Upper lobe of left lung (tissue), 4 donors: ENCODE measurements around the gene C4orf51.

Source experiments
- EP300 ChIP-seq, 4 donors: sonication (generic); formaldehyde crosslinking; IDR thresholded peaks; one replicate each; pipeline ENCODE4 v1.5.1; 2017; ENCODE audit warnings: antibody characterized with exemption in 4 of 4, control low read depth in 2 of 4
- POLR2A ChIP-seq, 4 donors: fragments of 450-650 bp; IDR thresholded peaks; one replicate each; pipeline ENCODE4 v1.5.1; 2016 to 2017; ENCODE audit warnings: antibody characterized with exemption in 4 of 4, mild to moderate bottlenecking in 2 of 4
- POLR2AphosphoS5 ChIP-seq, 2 donors: sonication (generic); formaldehyde crosslinking; IDR thresholded peaks; one replicate each; pipeline ENCODE4 v1.5.1; 2017; ENCODE audit warnings: antibody characterized with exemption in 2 of 2
- TF ChIP-seq, protein P1 (sequence below), 6 experiments: fragments of 450-650 bp in 4 of 6; fragments of 200-600 bp in 2 of 6; sonication (generic) in 2 of 6; IDR thresholded peaks; one replicate each; pipeline ENCODE4 v1.5.1; 2016 to 2019; ENCODE audit warnings: antibody characterized with exemption in 6 of 6

DNA sequence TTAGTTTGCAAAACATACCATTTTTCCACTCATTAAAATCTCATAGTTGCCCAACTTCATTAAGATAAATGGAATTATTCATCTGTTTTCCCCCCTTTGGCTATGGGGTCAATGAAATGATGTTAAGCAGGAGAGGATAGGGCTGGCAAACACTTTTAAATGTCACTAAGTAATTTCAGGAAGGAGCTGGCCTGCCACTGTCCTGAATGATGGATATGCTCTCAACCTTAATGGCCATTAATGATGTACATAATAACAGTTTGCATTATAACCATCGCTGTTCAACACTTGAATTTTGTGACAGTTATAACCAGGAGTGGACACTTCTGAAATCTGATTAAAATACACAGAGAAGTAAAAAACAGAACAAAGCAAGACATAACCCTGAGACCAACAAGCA lies 77.2 kb downstream of the C4orf51 start:
- TF ChIP-seq POLR2AphosphoS5 (IDR thresholded peaks at IDR 0.05) (no peak), POLR2A (IDR thresholded peaks at IDR 0.05) (no peak), EP300 (IDR thresholded peaks at IDR 0.05) (no peak)
- TF ChIP-seq, protein P1, sequence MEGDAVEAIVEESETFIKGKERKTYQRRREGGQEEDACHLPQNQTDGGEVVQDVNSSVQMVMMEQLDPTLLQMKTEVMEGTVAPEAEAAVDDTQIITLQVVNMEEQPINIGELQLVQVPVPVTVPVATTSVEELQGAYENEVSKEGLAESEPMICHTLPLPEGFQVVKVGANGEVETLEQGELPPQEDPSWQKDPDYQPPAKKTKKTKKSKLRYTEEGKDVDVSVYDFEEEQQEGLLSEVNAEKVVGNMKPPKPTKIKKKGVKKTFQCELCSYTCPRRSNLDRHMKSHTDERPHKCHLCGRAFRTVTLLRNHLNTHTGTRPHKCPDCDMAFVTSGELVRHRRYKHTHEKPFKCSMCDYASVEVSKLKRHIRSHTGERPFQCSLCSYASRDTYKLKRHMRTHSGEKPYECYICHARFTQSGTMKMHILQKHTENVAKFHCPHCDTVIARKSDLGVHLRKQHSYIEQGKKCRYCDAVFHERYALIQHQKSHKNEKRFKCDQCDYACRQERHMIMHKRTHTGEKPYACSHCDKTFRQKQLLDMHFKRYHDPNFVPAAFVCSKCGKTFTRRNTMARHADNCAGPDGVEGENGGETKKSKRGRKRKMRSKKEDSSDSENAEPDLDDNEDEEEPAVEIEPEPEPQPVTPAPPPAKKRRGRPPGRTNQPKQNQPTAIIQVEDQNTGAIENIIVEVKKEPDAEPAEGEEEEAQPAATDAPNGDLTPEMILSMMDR (IDR thresholded peaks at IDR 0.05): no peak
